Measurements from ENCODE around the gene MARK2. TPM values are rescaled to one million over a fixed set of nuclear protein-coding genes. Genes with fewer than 3 reads are reported as not detected.
A peak's percentile ranks its signal among the peaks of the same experiment; 100 is the strongest.

MARK2 gene
- 10 to 100 TPM; 26.7 to 53.5 (median 40.8) TPM for total RNA-seq
- polyA plus RNA-seq: 10 to 100 TPM; 17.0 to 34.3 TPM
- long read RNA-seq, donor 1, partial matches to known transcripts: 16 of 32 reads
- long read RNA-seq, donor 1, other reads (novel, unspliced or antisense): 14 of 32 reads
- long read RNA-seq, donor 2, partial matches to known transcripts: 6 of 20 reads
- long read RNA-seq, donor 2, other reads (novel, unspliced or antisense): 12 of 20 reads
- long read RNA-seq, donor 3, partial matches to known transcripts: 19 of 35 reads
- long read RNA-seq, donor 3, other reads (novel, unspliced or antisense): 10 of 35 reads

- Histone ChIP-seq H3K4me3 (peak within 1 kb of the TSS; percentile 73 to 99 (median 87)), H3K9me3 (no peaks in the 10 kb centered on the region), H3K4me1 (peaks cover 5 to 55% (median 50%) of the 10 kb centered on the region in 12 donors), H3K27ac (peak within 1 kb of the TSS; percentile 70 to 95 (median 89)), H3K27me3 (no peaks in the 10 kb centered on the region), H3K36me3 (peaks cover 0 to 20% (median 12%) of the 10 kb centered on the region in 9 donors)
- no peak for TF ChIP-seq CTCF (IDR thresholded peaks at IDR 0.05)
- TF ChIP-seq POLR2A (IDR thresholded peaks at IDR 0.05): peak in 1 of 2 donors; percentile 68
- DNase-seq (peak; percentile 97 to 99 (median 98)), ATAC-seq (peak; percentile 86 to 94 (median 90))
- intact Hi-C loops (cut with DNase I): loop anchor here in 8 of 10 donors (1.0 to 5.0 kb wide), 8 partner anchors 33 to 314 kb away; partner anchors contain the start of genes RCOR2 (in 2 of the 8) and ZFTA (in 1 of the 8)
- WGBS, 4 donors: 0 to 1% (median 0%) methylated on average over 40 to 100 of the region's 100 CpGs
These were observed at the start of gene MARK2 for GRCh38 chr11:63838678-63839507. Gene MARK2 (plus strand): TSS chr11:63839110. CDS start chr11:63839507, 397 bp downstream.

GRCh38 chr11:63791495-63792167, 47.3 kb upstream of the MARK2 start:
- H3K4me1 ChIP-seq: no peaks in the 10 kb centered on the region
- no peak overlapping the region for H3K27ac ChIP-seq
- H3K9me3 ChIP-seq: peaks cover 0 to 24% (median 18%) of the 10 kb centered on the region in 12 donors
- H3K27me3 ChIP-seq: no peaks in the 10 kb centered on the region
- no peaks in the 10 kb centered on the region for H3K36me3 ChIP-seq
- TF ChIP-seq POLR2A (IDR thresholded peaks at IDR 0.05) (no peak), CTCF (IDR thresholded peaks at IDR 0.05) (no peak)
- H3K4me3 ChIP-seq: no peak overlapping the region
- WGBS, 4 donors: 89 to 98% (median 95%) methylated on average over 6 of the region's 6 CpGs
- ATAC-seq (no peak), DNase-seq (no peak)
- intact Hi-C loops (cut with DNase I): no loop called here

GRCh38 chr11:63793161-63793560, 45.7 kb upstream of the MARK2 start:
- no peak for DNase-seq
- TF ChIP-seq CTCF (IDR thresholded peaks at IDR 0.05) (no peak), POLR2A (IDR thresholded peaks at IDR 0.05) (no peak)

More at GRCh38 chr11:63793161-63793560, 45.7 kb upstream of the MARK2 start:
- intact Hi-C loops (cut with DNase I): no loop called here
- no peak overlapping the region for H3K27ac ChIP-seq
- no peaks in the 10 kb centered on the region for H3K36me3 ChIP-seq
- no peaks in the 10 kb centered on the region for H3K4me1 ChIP-seq
- H3K9me3 ChIP-seq: peaks cover 0 to 24% (median 18%) of the 10 kb centered on the region in 12 donors
- no peak for ATAC-seq
- H3K4me3 ChIP-seq: no peak overlapping the region
- no peaks in the 10 kb centered on the region for H3K27me3 ChIP-seq

All from heart left ventricle (tissue), 16 donors.